Stimulated activated CD8-positive, alpha-beta memory T cell treated with anti-CD3 and anti-CD28 coated beads, Interleukin-7, amount 100 ng/mL, for 4 hours (primary cell): Measurements from ENCODE around the gene DPP8.
"Not testable (repeated sequence)": the region's sequence is repeated elsewhere in the genome, so short reads cannot be mapped to it uniquely, and the experiment has no call there.

Experiments
- DNase-seq, 2 donors: peaks; one replicate each; pipeline ENCODE4 v3.0.0-alpha.2; 2020; ENCODE audit warnings: low read depth in 2 of 2

DPP8 gene

GRCh38 chr15:65516997-65517865, at the start of gene DPP8:
Gene DPP8, minus strand, starts transcription at chr15:65517689. Its CDS starts 5,136 bp downstream, at chr15:65512553.
- peak; percentile 89 to 91 for DNase-seq

- DNase-seq, result no peak
Measured at GRCh38 chr15:65561934-65562333, 44.4 kb upstream of the DPP8 start.

GRCh38 chr15:65559941-65560340, 42.5 kb upstream of the DPP8 start:
- no peak for DNase-seq

- no peak for DNase-seq
Measured at GRCh38 chr15:65558997-65559760, 41.7 kb upstream of the DPP8 start.

GRCh38 chr15:65558336-65558735, 40.8 kb upstream of the DPP8 start:
- no peak for DNase-seq

- DNase-seq, result no peak
Measured at GRCh38 chr15:65556622-65557021, 39.1 kb upstream of the DPP8 start.

GRCh38 chr15:65553691-65554090, 36.2 kb upstream of the DPP8 start:
- DNase-seq, result no peak

GRCh38 chr15:65552851-65553250, 35.4 kb upstream of the DPP8 start:
- not testable (repeated sequence) for DNase-seq

GRCh38 chr15:65551183-65551582, 33.7 kb upstream of the DPP8 start:
- DNase-seq, result no peak

GRCh38 chr15:65550681-65551098, 33.2 kb upstream of the DPP8 start:
- no peak for DNase-seq

- DNase-seq, result not testable (repeated sequence)
Measured at GRCh38 chr15:65549288-65549687, 31.8 kb upstream of the DPP8 start.

GRCh38 chr15:65547841-65548240, 30.4 kb upstream of the DPP8 start:
- no peak for DNase-seq

GRCh38 chr15:65541231-65541820, 23.8 kb upstream of the DPP8 start:
- DNase-seq, result no peak

GRCh38 chr15:65540314-65540713, 22.8 kb upstream of the DPP8 start:
- no peak for DNase-seq

- no peak for DNase-seq
Measured at GRCh38 chr15:65535192-65535591, 17.7 kb upstream of the DPP8 start.

GRCh38 chr15:65533057-65533756, 15.7 kb upstream of the DPP8 start:
- no peak for DNase-seq

- no peak for DNase-seq
Measured at GRCh38 chr15:65532738-65533051, 15.2 kb upstream of the DPP8 start.

- peak; percentile 70 to 87 for DNase-seq
Measured at GRCh38 chr15:65530318-65531111, 13.0 kb upstream of the DPP8 start, which contains the start of gene HACD3. Gene HACD3, plus strand, starts transcription at chr15:65530463. Its CDS starts 169 bp downstream, at chr15:65530632.

- DNase-seq, result no peak
Measured at GRCh38 chr15:65529762-65530317, 12.4 kb upstream of the DPP8 start.

- no peak for DNase-seq
Measured at GRCh38 chr15:65528461-65529060, 11.1 kb upstream of the DPP8 start.
